NCI-H1048 (cell line): Measurements from ENCODE around the gene RNF149.
A peak's percentile ranks its signal among the peaks of the same experiment; 100 is the strongest.
"Not testable (repeated sequence)": the region's sequence is repeated elsewhere in the genome, so short reads cannot be mapped to it uniquely, and the experiment has no call there.

ENCODE experiments used
- DNase-seq: peaks from one replicate; lab custom pipeline; 2025; lab: John Stamatoyannopoulos, UW

The RNF149 gene

GRCh38 chr2:101253703-101254450 is 54.6 kb downstream of the RNF149 start:
- DNase-seq = no peak

DNA sequence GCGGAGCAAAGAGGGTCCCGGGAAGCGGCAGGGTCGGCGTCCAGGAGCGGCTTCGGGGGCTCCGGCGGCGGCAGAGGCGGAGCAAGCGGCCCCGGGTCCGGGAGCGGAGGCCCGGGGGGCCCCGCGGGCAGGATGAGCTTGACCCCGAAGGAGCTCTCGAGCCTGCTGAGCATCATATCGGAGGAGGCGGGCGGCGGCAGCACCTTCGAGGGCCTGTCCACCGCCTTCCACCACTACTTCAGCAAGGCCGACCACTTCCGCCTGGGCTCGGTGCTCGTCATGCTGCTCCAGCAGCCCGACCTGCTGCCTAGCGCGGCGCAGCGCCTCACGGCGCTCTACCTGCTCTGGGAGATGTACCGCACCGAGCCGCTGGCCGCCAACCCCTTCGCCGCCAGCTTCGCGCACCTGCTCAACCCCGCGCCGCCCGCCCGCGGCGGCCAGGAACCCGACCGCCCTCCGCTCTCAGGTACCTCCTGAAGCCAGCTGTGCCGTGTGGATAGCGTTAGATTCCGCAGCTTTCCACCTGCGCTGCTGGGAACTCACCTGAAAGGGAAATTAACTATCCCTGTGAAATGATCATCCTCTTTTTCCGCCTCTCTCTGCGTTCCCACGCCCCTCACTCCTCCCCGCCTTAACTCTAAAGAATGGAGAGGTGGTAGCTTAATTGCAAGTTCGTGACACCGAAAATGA is 55.3 kb downstream of the RNF149 start:
- no peak for DNase-seq

GRCh38 chr2:101252408-101253012 is 56.0 kb downstream of the RNF149 start, which contains the start of gene CNOT11:
TSS of gene CNOT11 (plus strand) at chr2:101252886. CDS start at chr2:101252965, 79 bp downstream.
- DNase-seq = peak; percentile 91

GRCh38 chr2:101251844-101252407 is 56.6 kb downstream of the RNF149 start:
- DNase-seq = no peak

GRCh38 chr2:101251246-101251781 is 57.2 kb downstream of the RNF149 start:
- not testable (repeated sequence) for DNase-seq

- DNase-seq = no peak
Observed at GRCh38 chr2:101249826-101250225, 58.7 kb downstream of the RNF149 start.

GRCh38 chr2:101248756-101249155 is 59.7 kb downstream of the RNF149 start:
- not testable (repeated sequence) for DNase-seq

GRCh38 chr2:101245468-101245867 is 63.0 kb downstream of the RNF149 start:
- DNase-seq = not testable (repeated sequence)

- DNase-seq = not testable (repeated sequence)
Observed at GRCh38 chr2:101244899-101245298, 63.6 kb downstream of the RNF149 start.

DNA sequence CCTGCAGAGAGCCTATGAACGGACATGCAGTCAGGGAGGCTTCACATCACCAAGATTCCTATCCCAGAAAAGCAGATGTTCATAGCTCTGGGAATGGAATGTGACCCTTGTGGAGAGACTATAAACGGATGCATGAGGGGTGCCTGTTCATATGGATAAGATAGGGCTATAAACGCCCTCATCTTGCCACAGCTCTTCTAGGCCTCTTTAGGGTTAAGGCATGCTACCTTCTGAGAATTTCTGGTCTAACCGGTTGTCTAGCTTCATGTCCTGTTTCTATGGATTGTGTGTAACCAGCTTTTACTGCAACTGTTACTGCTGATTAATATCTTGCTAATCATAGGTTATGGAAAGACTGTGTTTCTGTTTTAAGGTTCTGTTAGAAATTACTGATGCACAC is 64.1 kb downstream of the RNF149 start:
- DNase-seq = not testable (repeated sequence)

- DNase-seq = no peak
Observed at GRCh38 chr2:101241158-101241557, 67.3 kb downstream of the RNF149 start.

DNA sequence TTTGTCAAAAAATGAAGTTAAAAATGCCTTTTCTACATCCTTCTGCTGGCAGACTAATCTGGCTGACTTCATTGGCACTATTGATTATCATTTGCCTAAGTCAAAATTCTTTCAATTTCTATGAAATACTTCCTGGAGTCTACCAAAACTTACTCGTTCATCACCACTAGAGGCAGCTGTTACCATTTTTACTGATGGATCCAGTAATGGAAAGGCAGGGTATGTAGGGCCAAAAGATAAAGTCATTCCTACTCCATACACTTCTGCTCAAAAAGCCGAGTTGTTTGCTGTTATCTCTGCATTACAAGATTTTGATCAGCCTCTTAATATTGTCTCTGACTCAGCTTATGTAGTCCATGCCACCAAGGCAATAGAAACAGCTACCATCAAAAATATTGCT is 67.8 kb downstream of the RNF149 start:
- DNase-seq = not testable (repeated sequence)

DNA sequence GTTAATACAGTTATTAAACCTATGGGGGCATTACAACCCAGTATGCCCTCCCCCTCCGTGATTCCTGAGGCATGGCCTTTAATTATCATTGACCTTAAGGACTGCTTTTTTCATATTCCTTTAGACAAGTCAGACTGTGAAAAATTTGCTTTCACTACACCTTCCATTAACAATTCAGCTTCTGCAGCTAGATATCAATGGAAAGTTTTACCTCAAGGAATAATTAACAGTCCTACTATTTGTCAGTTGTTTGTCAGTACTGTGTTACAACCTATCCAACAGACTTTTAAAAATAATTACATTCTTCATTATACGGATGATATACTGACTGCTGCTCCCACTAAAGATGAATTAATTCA is 68.8 kb downstream of the RNF149 start:
- DNase-seq = not testable (repeated sequence)

DNA sequence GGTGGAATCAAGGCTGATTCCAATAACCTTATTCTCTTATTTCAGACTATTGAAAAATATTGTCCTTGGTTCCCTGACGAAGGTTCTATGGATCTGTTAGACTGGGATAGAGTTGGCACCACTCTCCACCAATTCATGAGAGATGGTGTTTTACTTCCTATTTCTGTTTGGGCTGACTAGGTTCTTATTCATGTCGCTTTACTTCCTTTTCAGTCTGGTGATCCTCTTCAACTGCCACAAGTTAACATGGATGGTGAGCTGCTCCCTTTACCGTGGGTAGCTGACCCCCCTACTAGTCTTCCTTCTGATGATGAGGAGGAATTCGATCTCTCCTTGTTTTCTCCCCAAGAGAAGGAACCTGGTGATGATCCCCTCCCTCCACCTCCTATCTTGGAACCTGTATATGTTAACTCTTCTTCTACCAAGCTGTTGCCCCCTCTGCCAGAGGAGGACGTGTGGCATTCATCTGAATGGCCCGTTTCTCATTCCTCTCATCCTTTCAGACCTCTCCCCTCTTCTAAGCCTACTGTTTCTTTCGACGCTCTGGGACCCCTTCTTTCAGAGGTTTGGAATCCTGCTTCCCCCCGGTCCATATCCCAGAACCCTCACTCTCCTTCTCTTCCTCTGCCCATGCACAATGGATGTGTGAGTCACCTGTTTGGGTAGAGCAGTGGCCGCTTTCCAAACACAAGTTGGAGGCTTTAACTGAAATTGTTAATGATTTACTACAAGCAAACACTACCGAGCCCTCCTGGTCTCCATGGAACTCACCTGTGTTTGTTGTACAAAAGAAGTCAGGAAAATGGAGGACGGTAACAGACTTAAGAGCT is 69.4 kb downstream of the RNF149 start:
- DNase-seq = no peak

GRCh38 chr2:101237944-101238343 is 70.6 kb downstream of the RNF149 start:
- DNase-seq = not testable (repeated sequence)

DNA sequence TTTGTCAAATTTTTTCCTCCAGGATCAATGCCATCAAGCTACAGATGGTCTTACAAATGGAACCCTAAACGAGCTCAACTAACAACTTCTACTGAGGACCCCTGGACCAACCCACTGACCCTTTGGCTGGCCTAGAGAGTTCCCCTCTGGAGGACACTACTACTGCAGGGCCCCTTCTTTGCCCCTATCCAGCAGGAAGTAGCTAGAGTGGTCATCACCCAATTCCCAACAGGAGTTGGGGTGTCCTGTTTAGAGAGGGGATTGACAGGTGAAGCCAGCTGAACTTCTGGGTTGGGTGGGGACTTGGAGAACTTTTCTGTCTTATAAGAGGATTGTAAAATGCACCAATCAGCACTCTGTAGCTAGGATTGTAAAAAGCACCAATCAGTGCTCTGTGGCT is 72.5 kb downstream of the RNF149 start:
- DNase-seq = not testable (repeated sequence)

DNA sequence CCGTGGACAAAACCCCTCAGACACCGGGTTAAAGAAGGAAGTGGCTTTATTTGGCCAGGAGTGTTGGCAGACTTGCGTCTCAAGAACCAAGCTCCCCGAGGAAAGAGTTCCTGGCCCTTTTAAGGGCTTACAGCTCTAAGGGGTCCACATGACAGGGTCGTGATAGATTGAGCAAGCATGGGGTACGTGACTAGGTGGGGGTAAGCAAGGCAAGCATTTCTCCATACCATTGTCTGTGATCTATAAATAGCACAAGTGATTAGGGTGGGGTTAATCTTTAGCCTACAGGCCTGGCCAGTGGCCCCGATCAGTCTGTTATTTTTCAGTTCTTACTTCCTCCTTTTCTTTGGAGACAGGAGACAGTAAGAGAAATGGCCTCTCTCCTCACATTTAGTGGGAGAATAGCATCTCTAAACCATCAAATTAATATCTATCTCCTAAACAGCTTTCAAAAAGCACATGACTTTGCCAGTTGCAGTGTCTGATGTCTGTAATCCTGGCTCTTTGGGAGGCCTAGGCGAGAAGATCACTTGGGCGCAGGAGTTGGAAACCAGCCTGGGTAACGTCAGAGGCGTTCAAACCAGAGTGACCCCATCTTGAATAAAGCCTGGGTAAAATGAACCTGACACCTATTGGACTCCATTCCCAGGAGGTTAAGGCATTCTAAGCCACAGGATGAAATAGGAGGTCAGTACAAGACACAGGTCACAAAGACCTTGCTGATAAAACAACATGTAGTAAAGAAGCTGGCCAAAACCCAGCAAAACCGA is 74.1 kb downstream of the RNF149 start:
- no peak for DNase-seq

DNA sequence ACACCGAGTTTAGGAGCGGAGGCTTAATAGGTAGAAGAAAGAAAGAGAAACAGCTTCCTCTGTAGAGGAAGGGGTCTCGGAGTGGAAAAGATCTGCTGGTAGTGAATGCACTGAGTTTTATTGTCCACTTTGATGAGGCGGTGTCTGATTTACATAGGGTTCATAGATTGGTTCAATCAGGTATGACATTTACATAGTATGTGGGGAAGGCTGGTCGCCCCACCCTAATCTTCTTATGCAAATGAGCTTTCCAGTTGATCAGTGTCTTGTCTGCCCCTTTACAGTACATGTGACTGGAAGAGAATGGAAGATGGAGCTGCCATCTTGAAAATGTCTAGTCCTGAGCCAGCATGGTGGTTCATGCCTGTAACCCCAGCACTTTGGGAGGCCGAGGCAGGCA is 75.7 kb downstream of the RNF149 start:
- DNase-seq = peak; percentile 11

- DNase-seq = no peak
Observed at GRCh38 chr2:101231937-101232730, 76.4 kb downstream of the RNF149 start.

- no peak for DNase-seq
Observed at GRCh38 chr2:101231240-101231639, 77.3 kb downstream of the RNF149 start.
